Measurements from ENCODE around the gene PAPSS2.

GRCh38 chr10:87750817-87751216 is 91.1 kb downstream of the PAPSS2 start:
- TF ChIP-seq, protein P1, sequence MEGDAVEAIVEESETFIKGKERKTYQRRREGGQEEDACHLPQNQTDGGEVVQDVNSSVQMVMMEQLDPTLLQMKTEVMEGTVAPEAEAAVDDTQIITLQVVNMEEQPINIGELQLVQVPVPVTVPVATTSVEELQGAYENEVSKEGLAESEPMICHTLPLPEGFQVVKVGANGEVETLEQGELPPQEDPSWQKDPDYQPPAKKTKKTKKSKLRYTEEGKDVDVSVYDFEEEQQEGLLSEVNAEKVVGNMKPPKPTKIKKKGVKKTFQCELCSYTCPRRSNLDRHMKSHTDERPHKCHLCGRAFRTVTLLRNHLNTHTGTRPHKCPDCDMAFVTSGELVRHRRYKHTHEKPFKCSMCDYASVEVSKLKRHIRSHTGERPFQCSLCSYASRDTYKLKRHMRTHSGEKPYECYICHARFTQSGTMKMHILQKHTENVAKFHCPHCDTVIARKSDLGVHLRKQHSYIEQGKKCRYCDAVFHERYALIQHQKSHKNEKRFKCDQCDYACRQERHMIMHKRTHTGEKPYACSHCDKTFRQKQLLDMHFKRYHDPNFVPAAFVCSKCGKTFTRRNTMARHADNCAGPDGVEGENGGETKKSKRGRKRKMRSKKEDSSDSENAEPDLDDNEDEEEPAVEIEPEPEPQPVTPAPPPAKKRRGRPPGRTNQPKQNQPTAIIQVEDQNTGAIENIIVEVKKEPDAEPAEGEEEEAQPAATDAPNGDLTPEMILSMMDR (IDR thresholded peaks at IDR 0.05): no peak
- TF ChIP-seq EP300 (IDR thresholded peaks at IDR 0.05): no peak
